GM12801 (cell line): ENCODE data around the gene FAF2.

Experiments used
- CTCF ChIP-seq: IDR thresholded peaks from one replicate; pipeline ENCODE4 v1.5.1; 2011; ENCODE audit warnings: control low read depth; ENCODE audit not compliant: insufficient read length; ENCODE audit errors: extremely low read depth

FAF2 gene

GRCh38 chr5:176557846-176558245 is 109.7 kb downstream of the FAF2 start:
- no peak for TF ChIP-seq CTCF
